HG03159 (cell line): Measurements from ENCODE around the gene GSDMA.

Experiments used
- ATAC-seq: cut with Tn5 transposase; IDR thresholded peaks from one replicate; pipeline ENCODE4 v1.9.1; 2021; ENCODE audit warnings: mild to moderate bottlenecking, moderate library complexity; ENCODE audit not compliant: unreplicated experiment

The GSDMA gene

GRCh38 chr17:40019140-40019991 is 56.6 kb downstream of the GSDMA start:
- no peak for ATAC-seq

GRCh38 chr17:40020146-40020545 is 57.3 kb downstream of the GSDMA start:
- no peak for ATAC-seq

- no peak for ATAC-seq
These were observed 58.7 kb downstream of the GSDMA start for GRCh38 chr17:40021451-40021971.

- no peak for ATAC-seq
These were observed 59.7 kb downstream of the GSDMA start for GRCh38 chr17:40022497-40022896.

- ATAC-seq: no peak
These were observed 60.2 kb downstream of the GSDMA start for GRCh38 chr17:40022961-40023541.

GRCh38 chr17:40023590-40024292 is 60.9 kb downstream of the GSDMA start:
- ATAC-seq: no peak

- no peak for ATAC-seq
These were observed 62.1 kb downstream of the GSDMA start for GRCh38 chr17:40024901-40025300.

GRCh38 chr17:40025559-40025958 is 62.8 kb downstream of the GSDMA start:
- no peak for ATAC-seq

- ATAC-seq: no peak
These were observed 63.4 kb downstream of the GSDMA start for GRCh38 chr17:40025991-40026815.

- no peak for ATAC-seq
These were observed 64.2 kb downstream of the GSDMA start for GRCh38 chr17:40026816-40027613.
